ENCODE data around the gene CCDC57. TPM values are rescaled to one million over a fixed set of nuclear protein-coding genes. Genes with fewer than 3 reads are reported as not detected.

The CCDC57 gene
- total and polyA plus RNA-seq, 2 experiments from 2014 or later: 10.6 to 15.3 TPM

GRCh38 chr17:82078433-82078832 lies 134.2 kb downstream of the CCDC57 start:
- 86 to 95% methylated on average over 11 to 14 of the region's 18 CpGs for WGBS, 2 experiments (ENCODE audit: low coverage in 1 of 2, low lambda C conversion rate in 2 of 2, missing lambda C conversion rate in 2 of 2)
- Histone ChIP-seq H3K9me2 (ENCODE audit: insufficient read depth) (no peaks in the 10 kb centered on the region), H3K27ac (no peak overlapping the region), H3K9ac (no peak overlapping the region), H3F3A (ENCODE audit: insufficient read depth) (peaks cover 4% of the 10 kb centered on the region; the same call in 1 of the 2 replicates), H3K36me3 (ENCODE audit: low read depth) (no peaks in the 10 kb centered on the region), H3K79me2 (ENCODE audit: insufficient read depth) (no peaks in the 10 kb centered on the region), H2AFZ (no peak overlapping the region), H4K20me1 (ENCODE audit: insufficient read depth) (no peaks in the 10 kb centered on the region), H3K9me3 (ENCODE audit: low read depth) (no peaks in the 10 kb centered on the region), H3K4me1 (ENCODE audit: insufficient read depth) (no peaks in the 10 kb centered on the region), H3K4me3 (no peak overlapping the region), H3K27me3 (replicated peaks; ENCODE audit: insufficient read depth) (no peaks in the 10 kb centered on the region), H3K4me2 (ENCODE audit: unreplicated experiment) (no peak overlapping the region)
- TF ChIP-seq EZH2phosphoT487 (IDR thresholded peaks at IDR 0.05; ENCODE audit: insufficient read depth, low read depth) (no peak), EZH2 (IDR thresholded peaks at IDR 0.05; ENCODE audit: insufficient read depth, poor library complexity, severe bottlenecking) (no peak)
- in situ Hi-C loops (cut with MboI): no loop called here
- no peak for DNase-seq

- no peak for DNase-seq
Observed at GRCh38 chr17:82077617-82078358, 134.9 kb downstream of the CCDC57 start.

GRCh38 chr17:82076785-82077591 lies 135.7 kb downstream of the CCDC57 start:
- Histone ChIP-seq H3K9ac (no peak overlapping the region), H3K4me1 (ENCODE audit: insufficient read depth) (no peaks in the 10 kb centered on the region), H3K9me3 (ENCODE audit: low read depth) (no peaks in the 10 kb centered on the region), H4K20me1 (ENCODE audit: insufficient read depth) (no peaks in the 10 kb centered on the region), H3K79me2 (ENCODE audit: insufficient read depth) (no peaks in the 10 kb centered on the region), H3K9me2 (ENCODE audit: insufficient read depth) (no peaks in the 10 kb centered on the region), H3F3A (ENCODE audit: insufficient read depth) (peaks cover 4% of the 10 kb centered on the region; the same call in 1 of the 2 replicates), H3K4me2 (ENCODE audit: unreplicated experiment) (no peak overlapping the region), H3K4me3 (no peak overlapping the region), H3K27me3 (replicated peaks; ENCODE audit: insufficient read depth) (no peaks in the 10 kb centered on the region), H2AFZ (no peak overlapping the region), H3K27ac (no peak overlapping the region), H3K36me3 (ENCODE audit: low read depth) (no peaks in the 10 kb centered on the region)
- in situ Hi-C loops (cut with MboI): no loop called here
- 65 to 72% methylated on average over 12 to 21 of the region's 21 CpGs for WGBS, 2 experiments (ENCODE audit: low coverage in 1 of 2, low lambda C conversion rate in 2 of 2, missing lambda C conversion rate in 2 of 2)
- TF ChIP-seq EZH2 (IDR thresholded peaks at IDR 0.05; ENCODE audit: insufficient read depth, poor library complexity, severe bottlenecking): no peak
- TF ChIP-seq EZH2phosphoT487 (IDR thresholded peaks at IDR 0.05; ENCODE audit: insufficient read depth, low read depth): no peak
- DNase-seq: no peak

More at GRCh38 chr17:82077617-82078358, 134.9 kb downstream of the CCDC57 start:
- Histone ChIP-seq H3K9me2 (ENCODE audit: insufficient read depth) (no peaks in the 10 kb centered on the region), H3K9me3 (ENCODE audit: low read depth) (no peaks in the 10 kb centered on the region), H4K20me1 (ENCODE audit: insufficient read depth) (no peaks in the 10 kb centered on the region), H3K4me3 (no peak overlapping the region), H3F3A (ENCODE audit: insufficient read depth) (peaks cover 4% of the 10 kb centered on the region; the same call in 1 of the 2 replicates), H3K4me2 (ENCODE audit: unreplicated experiment) (no peak overlapping the region), H2AFZ (no peak overlapping the region), H3K36me3 (ENCODE audit: low read depth) (no peaks in the 10 kb centered on the region), H3K79me2 (ENCODE audit: insufficient read depth) (no peaks in the 10 kb centered on the region), H3K9ac (no peak overlapping the region), H3K27ac (no peak overlapping the region), H3K27me3 (replicated peaks; ENCODE audit: insufficient read depth) (no peaks in the 10 kb centered on the region), H3K4me1 (ENCODE audit: insufficient read depth) (no peaks in the 10 kb centered on the region)
- WGBS, 2 experiments (ENCODE audit: low coverage in 1 of 2, low lambda C conversion rate in 2 of 2, missing lambda C conversion rate in 2 of 2): 75 to 79% methylated on average over 24 to 28 of the region's 28 CpGs
- TF ChIP-seq EZH2 (IDR thresholded peaks at IDR 0.05; ENCODE audit: insufficient read depth, poor library complexity, severe bottlenecking) (no peak), EZH2phosphoT487 (IDR thresholded peaks at IDR 0.05; ENCODE audit: insufficient read depth, low read depth) (no peak)
- in situ Hi-C loops (cut with MboI): no loop called here

- Histone ChIP-seq H3K9ac (no peak overlapping the region), H3K79me2 (ENCODE audit: insufficient read depth) (no peaks in the 10 kb centered on the region), H3K9me2 (ENCODE audit: insufficient read depth) (no peaks in the 10 kb centered on the region), H3K36me3 (ENCODE audit: low read depth) (no peaks in the 10 kb centered on the region), H3K9me3 (ENCODE audit: low read depth) (no peaks in the 10 kb centered on the region), H3K27ac (no peak overlapping the region), H3K4me3 (no peak overlapping the region), H3K4me2 (ENCODE audit: unreplicated experiment) (no peak overlapping the region), H3F3A (ENCODE audit: insufficient read depth) (peaks cover 4% of the 10 kb centered on the region; the same call in 1 of the 2 replicates), H3K27me3 (replicated peaks; ENCODE audit: insufficient read depth) (no peaks in the 10 kb centered on the region), H2AFZ (no peak overlapping the region), H3K4me1 (ENCODE audit: insufficient read depth) (no peaks in the 10 kb centered on the region), H4K20me1 (ENCODE audit: insufficient read depth) (no peaks in the 10 kb centered on the region)
- in situ Hi-C loops (cut with MboI): no loop called here
- TF ChIP-seq EZH2phosphoT487 (IDR thresholded peaks at IDR 0.05; ENCODE audit: insufficient read depth, low read depth) (no peak), EZH2 (IDR thresholded peaks at IDR 0.05; ENCODE audit: insufficient read depth, poor library complexity, severe bottlenecking) (no peak)
- 79 to 90% methylated on average over 23 to 25 of the region's 25 CpGs for WGBS, 2 experiments (ENCODE audit: low coverage in 1 of 2, low lambda C conversion rate in 2 of 2, missing lambda C conversion rate in 2 of 2)
- DNase-seq: no peak
Observed at GRCh38 chr17:82076018-82076784, 136.4 kb downstream of the CCDC57 start.
